Cardiac fibroblast (primary cell): Measurements from ENCODE around the gene SCARB1.

ENCODE experiments used
- DNase-seq, 2 donors: peaks; one replicate each; pipeline versions ENCODE4 v3.0.0 to v3.0.0-alpha.2; 2010; ENCODE audit warnings: low read depth in 2 of 2
- H3K4me3 ChIP-seq, 2 donors: replicated peaks in 1 of 2; 1 replicate in 1 of 2; 2 replicates in 1 of 2; pipeline ENCODE4 v1.5.1; 2011; ENCODE audit warnings: low read depth in 2 of 2, low read length in 2 of 2, mild to moderate bottlenecking in 2 of 2, moderate library complexity in 1 of 2
- CTCF ChIP-seq: IDR thresholded peaks from one replicate; pipeline ENCODE4 v1.5.1; 2011; ENCODE audit warnings: low read depth, mild to moderate bottlenecking, low read length, inconsistent platforms

Gene SCARB1

GRCh38 chr12:124762384-124762783 lies 101.3 kb downstream of the SCARB1 start:
- TF ChIP-seq CTCF, result no peak
- no peak for DNase-seq
- no peak overlapping the region for H3K4me3 ChIP-seq

- no peak for DNase-seq
- H3K4me3 ChIP-seq, result no peak overlapping the region
- no peak for TF ChIP-seq CTCF
Observed at GRCh38 chr12:124761871-124762270, 101.8 kb downstream of the SCARB1 start.

GRCh38 chr12:124761056-124761455 lies 102.6 kb downstream of the SCARB1 start:
- no peak for TF ChIP-seq CTCF
- H3K4me3 ChIP-seq, result no peak overlapping the region
- DNase-seq, result no peak

GRCh38 chr12:124760560-124760959 lies 103.1 kb downstream of the SCARB1 start:
- DNase-seq, result no peak
- TF ChIP-seq CTCF, result no peak
- H3K4me3 ChIP-seq, result no peak overlapping the region

GRCh38 chr12:124759841-124760503 lies 103.7 kb downstream of the SCARB1 start:
- no peak for DNase-seq
- H3K4me3 ChIP-seq, result no peak overlapping the region
- TF ChIP-seq CTCF, result no peak

GRCh38 chr12:124758266-124759220 lies 105.1 kb downstream of the SCARB1 start:
- no peak overlapping the region for H3K4me3 ChIP-seq
- no peak for TF ChIP-seq CTCF
- DNase-seq, result no peak
